ENCODE data around the gene HHAT. TPM values are rescaled to one million over a fixed set of nuclear protein-coding genes. Genes with fewer than 3 reads are reported as not detected.

HHAT gene
- polyA plus RNA-seq, 1 experiment = 4.8 TPM

- H3K9me3 ChIP-seq (ENCODE audit: control insufficient read depth, insufficient read depth, low read length) = no peaks in the 10 kb centered on the region
- no peak overlapping the region for H3K4me3 ChIP-seq (ENCODE audit: low read depth, low read length)
- ChIA-PET POLR2A (no interaction called here), CTCF (no interaction called here)
- DNase-seq (ENCODE audit: low read depth, low spot score) = no peak
- TF ChIP-seq CTCF (IDR thresholded peaks at IDR 0.05; ENCODE audit: low read depth, low read length) = no peak
- H3K27me3 ChIP-seq (ENCODE audit: control insufficient read depth, insufficient read depth, low read length) = no peaks in the 10 kb centered on the region
- H3K27ac ChIP-seq (ENCODE audit: low read depth, low read length) = no peak overlapping the region
Observed at GRCh38 chr1:210557426-210558077, 228.8 kb downstream of the HHAT start.

GRCh38 chr1:210558302-210558701, 229.6 kb downstream of the HHAT start:
- TF ChIP-seq CTCF (IDR thresholded peaks at IDR 0.05; ENCODE audit: low read depth, low read length) = no peak
- no peak for DNase-seq (ENCODE audit: low read depth, low spot score)
- POLR2A ChIA-PET = no interaction called here
- H3K4me3 ChIP-seq (ENCODE audit: low read depth, low read length) = no peak overlapping the region
- no peaks in the 10 kb centered on the region for H3K9me3 ChIP-seq (ENCODE audit: control insufficient read depth, insufficient read depth, low read length)
- CTCF ChIA-PET = no interaction called here
- no peaks in the 10 kb centered on the region for H3K27me3 ChIP-seq (ENCODE audit: control insufficient read depth, insufficient read depth, low read length)
- no peak overlapping the region for H3K27ac ChIP-seq (ENCODE audit: low read depth, low read length)

- ChIA-PET POLR2A (no interaction called here), CTCF (interaction anchor here (0.6 to 1.4 kb wide), 3 partner anchors 18 to 568 kb away, joined by 3 to 4 read pairs (median 3); no protein-coding TSS in a partner anchor)
- DNase-seq (ENCODE audit: low read depth, low spot score) = no peak
- no peak overlapping the region for H3K4me3 ChIP-seq (ENCODE audit: low read depth, low read length)
- H3K27ac ChIP-seq (ENCODE audit: low read depth, low read length) = no peak overlapping the region
- no peaks in the 10 kb centered on the region for H3K9me3 ChIP-seq (ENCODE audit: control insufficient read depth, insufficient read depth, low read length)
- no peak for TF ChIP-seq CTCF (IDR thresholded peaks at IDR 0.05; ENCODE audit: low read depth, low read length)
- H3K27me3 ChIP-seq (ENCODE audit: control insufficient read depth, insufficient read depth, low read length) = peaks cover 2% of the 10 kb centered on the region
Observed at GRCh38 chr1:210565306-210565705, 236.6 kb downstream of the HHAT start.

GRCh38 chr1:210568631-210569030, 239.9 kb downstream of the HHAT start:
- H3K9me3 ChIP-seq (ENCODE audit: control insufficient read depth, insufficient read depth, low read length) = no peaks in the 10 kb centered on the region
- H3K4me3 ChIP-seq (ENCODE audit: low read depth, low read length) = no peak overlapping the region
- DNase-seq (ENCODE audit: low read depth, low spot score) = no peak
- peaks cover 2% of the 10 kb centered on the region for H3K27me3 ChIP-seq (ENCODE audit: control insufficient read depth, insufficient read depth, low read length)
- H3K27ac ChIP-seq (ENCODE audit: low read depth, low read length) = no peak overlapping the region
- CTCF ChIA-PET = interaction anchor here (0.6 to 2.9 kb wide), 3 partner anchors 15 to 448 kb away, joined by 3 to 8 read pairs (median 5); no protein-coding TSS in a partner anchor
- no peak for TF ChIP-seq CTCF (IDR thresholded peaks at IDR 0.05; ENCODE audit: low read depth, low read length)
- POLR2A ChIA-PET = no interaction called here

GRCh38 chr1:210570116-210570515, 241.4 kb downstream of the HHAT start:
- POLR2A ChIA-PET = no interaction called here
- Histone ChIP-seq H3K27ac (ENCODE audit: low read depth, low read length) (no peak overlapping the region), H3K27me3 (ENCODE audit: control insufficient read depth, insufficient read depth, low read length) (peaks cover 2% of the 10 kb centered on the region), H3K4me3 (ENCODE audit: low read depth, low read length) (no peak overlapping the region), H3K9me3 (ENCODE audit: control insufficient read depth, insufficient read depth, low read length) (no peaks in the 10 kb centered on the region)
- no peak for TF ChIP-seq CTCF (IDR thresholded peaks at IDR 0.05; ENCODE audit: low read depth, low read length)
- CTCF ChIA-PET = interaction anchor here (1.4 kb wide), 1 partner anchor 564 kb away, joined by 3 read pairs; no protein-coding TSS in a partner anchor
- DNase-seq (ENCODE audit: low read depth, low spot score) = no peak
